COLO829 (cell line): ENCODE results near the gene TPSD1.
"Not testable (repeated sequence)": the region's sequence is repeated elsewhere in the genome, so short reads cannot be mapped to it uniquely, and the experiment has no call there.

Experiments used
- DNase-seq: peaks from one replicate; pipeline ENCODE4 v3.0.0; 2012; ENCODE audit warnings: low spot score

The TPSD1 gene

GRCh38 chr16:1220841-1221627, 34.8 kb upstream of the TPSD1 start:
- no peak for DNase-seq

GRCh38 chr16:1221628-1222552, 34.0 kb upstream of the TPSD1 start:
- no peak for DNase-seq

- no peak for DNase-seq
Measured at GRCh38 chr16:1222553-1223354, 33.1 kb upstream of the TPSD1 start.

GRCh38 chr16:1223355-1224214, 32.3 kb upstream of the TPSD1 start:
- no peak for DNase-seq

- no peak for DNase-seq
Measured at GRCh38 chr16:1224558-1224957, 31.3 kb upstream of the TPSD1 start.

GRCh38 chr16:1225051-1225451, 30.8 kb upstream of the TPSD1 start, which contains the start of gene TPSG1:
TPSG1 (minus strand) TSS chr16:1225268; CDS start chr16:1225252, 16 bp downstream.
- DNase-seq, result no peak

GRCh38 chr16:1225728-1226311, 30.0 kb upstream of the TPSD1 start:
- DNase-seq, result not testable (repeated sequence)

- DNase-seq, result not testable (repeated sequence)
Measured at GRCh38 chr16:1226692-1227091, 29.2 kb upstream of the TPSD1 start.

GRCh38 chr16:1228227-1228626, 27.6 kb upstream of the TPSD1 start:
- DNase-seq, result not testable (repeated sequence)

GRCh38 chr16:1229476-1229875, 26.4 kb upstream of the TPSD1 start:
- DNase-seq, result not testable (repeated sequence)

- DNase-seq, result not testable (repeated sequence)
Measured at GRCh38 chr16:1230084-1230470, 25.8 kb upstream of the TPSD1 start, which contains the start of gene TPSB2. TPSB2 (minus strand) TSS chr16:1230184; CDS start chr16:1229951, 233 bp downstream.

GRCh38 chr16:1230471-1231212, 25.2 kb upstream of the TPSD1 start:
- DNase-seq, result not testable (repeated sequence)

- DNase-seq, result not testable (repeated sequence)
Measured at GRCh38 chr16:1231301-1231700, 24.6 kb upstream of the TPSD1 start.

GRCh38 chr16:1232049-1232748, 23.7 kb upstream of the TPSD1 start:
- DNase-seq, result not testable (repeated sequence)

- DNase-seq, result not testable (repeated sequence)
Measured at GRCh38 chr16:1236659-1237058, 19.2 kb upstream of the TPSD1 start.

- no peak for DNase-seq
Measured at GRCh38 chr16:1237990-1238389, 17.9 kb upstream of the TPSD1 start.

GRCh38 chr16:1238909-1239308, 17.0 kb upstream of the TPSD1 start:
- not testable (repeated sequence) for DNase-seq

- DNase-seq, result not testable (repeated sequence)
Measured at GRCh38 chr16:1239575-1239974, 16.3 kb upstream of the TPSD1 start.

- DNase-seq, result not testable (repeated sequence)
Measured at GRCh38 chr16:1240436-1240835, 15.4 kb upstream of the TPSD1 start, which contains the start of gene TPSAB1. TPSAB1 (plus strand) TSS chr16:1240705; CDS start chr16:1240939, 234 bp downstream.
